22Rv1 (cell line): ENCODE measurements around the gene HRG.

Source experiments
- ZFX ChIP-seq: fragments of 450-650 bp; IDR thresholded peaks from 2 replicates; pipeline ENCODE4 v1.6.1; 2017; ENCODE audit warnings: antibody characterized with exemption, borderline replicate concordance
- TF ChIP-seq, protein P1 (sequence below): fragments of 450-650 bp; IDR thresholded peaks from 2 replicates; pipeline ENCODE4 v1.5.1; 2017; ENCODE audit warnings: mild to moderate bottlenecking

DNA sequence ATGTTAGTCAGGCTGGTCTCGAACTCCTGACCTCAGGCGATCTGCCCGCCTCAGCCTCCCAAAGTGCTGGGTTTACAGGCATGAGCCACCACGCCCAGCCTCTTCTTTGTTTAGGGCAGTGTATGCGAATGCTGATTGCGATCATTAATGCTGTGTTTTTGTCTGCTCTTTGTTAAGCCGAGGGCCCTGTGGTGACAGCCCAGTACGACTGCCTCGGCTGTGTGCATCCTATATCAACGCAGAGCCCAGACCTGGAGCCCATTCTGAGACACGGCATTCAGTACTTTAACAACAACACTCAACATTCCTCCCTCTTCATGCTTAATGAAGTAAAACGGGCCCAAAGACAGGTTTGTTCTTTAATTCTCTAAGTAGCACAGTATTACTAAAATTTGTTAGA lies 59.1 kb downstream of the HRG start:
- TF ChIP-seq, protein P1, sequence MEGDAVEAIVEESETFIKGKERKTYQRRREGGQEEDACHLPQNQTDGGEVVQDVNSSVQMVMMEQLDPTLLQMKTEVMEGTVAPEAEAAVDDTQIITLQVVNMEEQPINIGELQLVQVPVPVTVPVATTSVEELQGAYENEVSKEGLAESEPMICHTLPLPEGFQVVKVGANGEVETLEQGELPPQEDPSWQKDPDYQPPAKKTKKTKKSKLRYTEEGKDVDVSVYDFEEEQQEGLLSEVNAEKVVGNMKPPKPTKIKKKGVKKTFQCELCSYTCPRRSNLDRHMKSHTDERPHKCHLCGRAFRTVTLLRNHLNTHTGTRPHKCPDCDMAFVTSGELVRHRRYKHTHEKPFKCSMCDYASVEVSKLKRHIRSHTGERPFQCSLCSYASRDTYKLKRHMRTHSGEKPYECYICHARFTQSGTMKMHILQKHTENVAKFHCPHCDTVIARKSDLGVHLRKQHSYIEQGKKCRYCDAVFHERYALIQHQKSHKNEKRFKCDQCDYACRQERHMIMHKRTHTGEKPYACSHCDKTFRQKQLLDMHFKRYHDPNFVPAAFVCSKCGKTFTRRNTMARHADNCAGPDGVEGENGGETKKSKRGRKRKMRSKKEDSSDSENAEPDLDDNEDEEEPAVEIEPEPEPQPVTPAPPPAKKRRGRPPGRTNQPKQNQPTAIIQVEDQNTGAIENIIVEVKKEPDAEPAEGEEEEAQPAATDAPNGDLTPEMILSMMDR = no peak
- no peak for TF ChIP-seq ZFX
